ENCODE measurements around the gene GNAT1. TPM values are rescaled to one million over a fixed set of nuclear protein-coding genes. Genes with fewer than 3 reads are reported as not detected.

GNAT1 gene
- total and polyA plus RNA-seq, 4 donors, result not detected

DNA sequence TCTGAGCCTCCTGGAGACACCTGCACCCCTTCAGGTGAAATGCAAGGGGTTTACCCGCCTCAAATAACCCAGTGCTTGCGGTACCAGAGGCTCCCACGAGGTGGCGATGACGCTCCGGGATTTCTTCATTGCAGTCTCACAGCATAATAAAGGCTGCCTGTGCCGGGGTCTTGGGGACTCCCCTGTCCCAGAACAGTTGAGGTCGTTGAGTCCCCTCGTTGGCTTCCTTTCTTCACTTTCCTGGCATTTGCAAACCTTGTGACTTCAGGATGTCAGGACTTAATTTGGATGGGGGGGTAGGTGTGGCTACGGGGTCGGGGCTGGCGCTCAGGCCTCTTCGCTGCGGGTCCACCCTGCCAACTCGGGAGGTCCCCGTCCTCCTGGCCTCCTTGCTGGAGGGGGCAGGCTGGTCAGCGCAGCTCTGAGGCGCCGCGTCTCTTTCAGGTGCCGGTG is 1.3 kb downstream of the GNAT1 start:
- ATAC-seq (ENCODE audit: low FRiP score) (peak; percentile 61), DNase-seq (peak; percentile 73 to 92)
- H3K9me3 ChIP-seq (ENCODE audit: control insufficient read depth, low read length), result no peaks in the 10 kb centered on the region
- 8 to 9% methylated on average over 20 to 21 of the region's 21 CpGs for WGBS, 2 donors
- H3K36me3 ChIP-seq (ENCODE audit: control insufficient read depth in 1 of 2, insufficient read depth in 2 of 2, low read length in 1 of 2), result no peaks in the 10 kb centered on the region
- intact Hi-C loops (cut with DNase I), result no loop called here
- no peaks in the 10 kb centered on the region for H3K27me3 ChIP-seq (ENCODE audit: control insufficient read depth in 1 of 2, insufficient read depth in 2 of 2, low read length in 1 of 2)
- no peak overlapping the region for H3K4me3 ChIP-seq (ENCODE audit: low read length in 2 of 2)
- no peaks in the 10 kb centered on the region for H3K4me1 ChIP-seq (ENCODE audit: control insufficient read depth in 1 of 2, insufficient read depth in 2 of 2, low read length in 2 of 2)
- no peak overlapping the region for H3K27ac ChIP-seq (ENCODE audit: low read depth in 1 of 2, low read length in 2 of 2)

DNA sequence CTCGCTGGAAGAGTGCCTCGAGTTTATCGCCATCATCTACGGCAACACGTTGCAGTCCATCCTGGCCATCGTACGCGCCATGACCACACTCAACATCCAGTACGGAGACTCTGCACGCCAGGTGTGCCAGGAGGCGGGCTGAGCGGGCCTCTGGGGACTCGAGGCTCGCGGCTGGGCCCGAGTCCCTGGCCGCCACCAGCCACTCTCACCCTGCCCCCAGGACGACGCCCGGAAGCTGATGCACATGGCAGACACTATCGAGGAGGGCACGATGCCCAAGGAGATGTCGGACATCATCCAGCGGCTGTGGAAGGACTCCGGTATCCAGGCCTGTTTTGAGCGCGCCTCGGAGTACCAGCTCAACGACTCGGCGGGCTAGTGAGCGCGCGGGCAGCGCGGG is 1.9 kb downstream of the GNAT1 start:
- DNase-seq (no peak), ATAC-seq (ENCODE audit: low FRiP score) (no peak)
- 31 to 42% methylated on average over 32 to 36 of the region's 36 CpGs for WGBS, 2 donors
- intact Hi-C loops (cut with DNase I), result no loop called here
- H3K9me3 ChIP-seq (ENCODE audit: control insufficient read depth, low read length), result no peaks in the 10 kb centered on the region
- H3K4me3 ChIP-seq (ENCODE audit: low read length in 2 of 2), result no peak overlapping the region
- H3K27ac ChIP-seq (ENCODE audit: low read depth in 1 of 2, low read length in 2 of 2), result no peak overlapping the region
- no peaks in the 10 kb centered on the region for H3K4me1 ChIP-seq (ENCODE audit: control insufficient read depth in 1 of 2, insufficient read depth in 2 of 2, low read length in 2 of 2)
- H3K36me3 ChIP-seq (ENCODE audit: control insufficient read depth in 1 of 2, insufficient read depth in 2 of 2, low read length in 1 of 2), result no peaks in the 10 kb centered on the region
- H3K27me3 ChIP-seq (ENCODE audit: control insufficient read depth in 1 of 2, insufficient read depth in 2 of 2, low read length in 1 of 2), result no peaks in the 10 kb centered on the region

DNA sequence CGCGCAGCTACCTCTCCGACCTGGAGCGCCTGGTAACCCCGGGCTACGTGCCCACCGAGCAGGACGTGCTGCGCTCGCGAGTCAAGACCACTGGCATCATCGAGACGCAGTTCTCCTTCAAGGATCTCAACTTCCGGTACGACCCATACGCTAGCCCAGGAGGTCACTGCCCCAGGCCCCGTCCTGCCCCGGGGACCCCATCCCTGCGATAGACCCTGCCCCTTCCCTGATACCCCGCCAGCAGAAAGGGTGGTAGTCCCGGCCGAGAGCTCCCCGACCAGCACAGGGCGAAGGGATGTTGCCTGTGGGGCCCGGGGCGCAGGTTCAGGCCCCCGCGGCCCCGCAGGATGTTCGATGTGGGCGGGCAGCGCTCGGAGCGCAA is 2.3 kb downstream of the GNAT1 start:
- no peak overlapping the region for H3K4me3 ChIP-seq (ENCODE audit: low read length in 2 of 2)
- 25 to 29% methylated on average over 32 to 34 of the region's 34 CpGs for WGBS, 2 donors
- DNase-seq (no peak), ATAC-seq (ENCODE audit: low FRiP score) (no peak)
- intact Hi-C loops (cut with DNase I), result loop anchor here (1.0 to 2.0 kb wide), 3 partner anchors 31 to 79 kb away; no protein-coding TSS in a partner anchor
- no peaks in the 10 kb centered on the region for H3K36me3 ChIP-seq (ENCODE audit: control insufficient read depth in 1 of 2, insufficient read depth in 2 of 2, low read length in 1 of 2)
- no peaks in the 10 kb centered on the region for H3K9me3 ChIP-seq (ENCODE audit: control insufficient read depth, low read length)
- no peaks in the 10 kb centered on the region for H3K4me1 ChIP-seq (ENCODE audit: control insufficient read depth in 1 of 2, insufficient read depth in 2 of 2, low read length in 2 of 2)
- no peaks in the 10 kb centered on the region for H3K27me3 ChIP-seq (ENCODE audit: control insufficient read depth in 1 of 2, insufficient read depth in 2 of 2, low read length in 1 of 2)
- no peak overlapping the region for H3K27ac ChIP-seq (ENCODE audit: low read depth in 1 of 2, low read length in 2 of 2)

DNA sequence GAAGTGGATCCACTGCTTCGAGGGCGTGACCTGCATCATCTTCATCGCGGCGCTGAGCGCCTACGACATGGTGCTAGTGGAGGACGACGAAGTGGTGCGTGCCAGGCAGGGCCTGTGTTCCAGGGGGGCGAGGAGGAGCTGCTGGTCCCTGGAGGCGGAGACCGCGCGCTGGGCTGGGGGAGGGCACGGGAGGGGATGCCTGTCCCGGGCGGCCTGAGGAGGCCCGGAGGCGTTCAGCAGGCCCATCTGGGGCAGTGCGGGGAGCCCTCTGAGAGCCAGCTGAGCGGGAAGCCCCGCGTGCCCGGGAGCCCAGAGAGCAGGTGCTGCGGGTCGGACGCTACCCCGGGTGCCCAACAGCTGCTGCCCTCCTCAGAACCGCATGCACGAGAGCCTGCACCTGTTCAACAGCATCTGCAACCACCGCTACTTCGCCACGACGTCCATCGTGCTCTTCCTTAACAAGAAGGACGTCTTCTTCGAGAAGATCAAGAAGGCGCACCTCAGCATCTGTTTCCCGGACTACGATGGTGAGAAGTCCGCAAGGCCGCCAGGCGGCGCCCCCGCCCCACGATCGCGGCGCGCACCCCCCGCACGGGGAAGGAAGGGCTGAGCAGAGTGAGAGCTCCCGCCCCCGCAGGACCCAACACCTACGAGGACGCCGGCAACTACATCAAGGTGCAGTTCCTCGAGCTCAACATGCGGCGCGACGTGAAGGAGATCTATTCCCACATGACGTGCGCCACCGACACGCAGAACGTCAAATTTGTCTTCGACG is 2.9 kb downstream of the GNAT1 start:
- no peak overlapping the region for H3K4me3 ChIP-seq (ENCODE audit: low read length in 2 of 2)
- ATAC-seq (ENCODE audit: low FRiP score), result peak; percentile 71
- no peaks in the 10 kb centered on the region for H3K4me1 ChIP-seq (ENCODE audit: control insufficient read depth in 1 of 2, insufficient read depth in 2 of 2, low read length in 2 of 2)
- peak; percentile 67 to 92 for DNase-seq
- intact Hi-C loops (cut with DNase I), result loop anchor here (1.0 to 2.0 kb wide), 3 partner anchors 30 to 78 kb away; no protein-coding TSS in a partner anchor
- H3K27me3 ChIP-seq (ENCODE audit: control insufficient read depth in 1 of 2, insufficient read depth in 2 of 2, low read length in 1 of 2), result no peaks in the 10 kb centered on the region
- no peaks in the 10 kb centered on the region for H3K36me3 ChIP-seq (ENCODE audit: control insufficient read depth in 1 of 2, insufficient read depth in 2 of 2, low read length in 1 of 2)
- 9 to 10% methylated on average over 60 to 70 of the region's 70 CpGs for WGBS, 2 donors
- H3K27ac ChIP-seq (ENCODE audit: low read depth in 1 of 2, low read length in 2 of 2), result no peak overlapping the region
- H3K9me3 ChIP-seq (ENCODE audit: control insufficient read depth, low read length), result no peaks in the 10 kb centered on the region

DNA sequence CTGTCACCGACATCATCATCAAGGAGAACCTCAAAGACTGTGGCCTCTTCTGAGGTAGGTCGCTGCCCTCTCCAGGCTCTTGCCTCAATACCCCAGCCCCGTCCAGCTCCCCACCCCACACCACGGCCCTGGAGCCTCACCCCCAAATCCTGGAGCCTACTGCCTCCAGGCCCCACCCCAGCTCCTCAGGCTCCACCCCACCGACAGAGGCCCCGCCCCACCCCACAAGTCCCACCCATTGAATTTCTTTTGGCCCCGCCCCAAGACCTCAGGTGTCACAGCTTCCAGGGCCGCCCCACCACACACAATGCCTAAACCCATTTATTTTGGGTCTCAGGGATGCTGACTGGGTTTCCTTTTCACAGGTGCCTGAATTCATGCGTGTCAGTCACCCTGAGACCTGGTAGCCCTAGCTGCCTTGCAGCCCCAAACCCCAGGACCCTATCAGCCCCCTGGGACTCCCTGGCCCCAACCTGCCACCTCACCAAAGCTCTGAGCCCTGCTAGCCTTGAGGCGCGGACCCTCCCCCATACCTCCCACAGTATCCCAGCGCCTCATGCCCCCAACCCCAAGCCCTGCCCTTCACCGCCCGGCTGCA is 3.6 kb downstream of the GNAT1 start:
- Histone ChIP-seq H3K9me3 (ENCODE audit: control insufficient read depth, low read length) (no peaks in the 10 kb centered on the region), H3K4me3 (ENCODE audit: low read length in 2 of 2) (no peak overlapping the region), H3K27ac (ENCODE audit: low read depth in 1 of 2, low read length in 2 of 2) (no peak overlapping the region), H3K27me3 (ENCODE audit: control insufficient read depth in 1 of 2, insufficient read depth in 2 of 2, low read length in 1 of 2) (no peaks in the 10 kb centered on the region), H3K4me1 (ENCODE audit: control insufficient read depth in 1 of 2, insufficient read depth in 2 of 2, low read length in 2 of 2) (no peaks in the 10 kb centered on the region), H3K36me3 (ENCODE audit: control insufficient read depth in 1 of 2, insufficient read depth in 2 of 2, low read length in 1 of 2) (no peaks in the 10 kb centered on the region)
- DNase-seq, result no peak
- intact Hi-C loops (cut with DNase I), result loop anchor here (1.0 to 2.0 kb wide), 3 partner anchors 30 to 78 kb away; no protein-coding TSS in a partner anchor
- ATAC-seq (ENCODE audit: low FRiP score), result peak; percentile 27
- WGBS, 2 donors, result 60 to 62% methylated on average over 14 of the region's 14 CpGs

DNA sequence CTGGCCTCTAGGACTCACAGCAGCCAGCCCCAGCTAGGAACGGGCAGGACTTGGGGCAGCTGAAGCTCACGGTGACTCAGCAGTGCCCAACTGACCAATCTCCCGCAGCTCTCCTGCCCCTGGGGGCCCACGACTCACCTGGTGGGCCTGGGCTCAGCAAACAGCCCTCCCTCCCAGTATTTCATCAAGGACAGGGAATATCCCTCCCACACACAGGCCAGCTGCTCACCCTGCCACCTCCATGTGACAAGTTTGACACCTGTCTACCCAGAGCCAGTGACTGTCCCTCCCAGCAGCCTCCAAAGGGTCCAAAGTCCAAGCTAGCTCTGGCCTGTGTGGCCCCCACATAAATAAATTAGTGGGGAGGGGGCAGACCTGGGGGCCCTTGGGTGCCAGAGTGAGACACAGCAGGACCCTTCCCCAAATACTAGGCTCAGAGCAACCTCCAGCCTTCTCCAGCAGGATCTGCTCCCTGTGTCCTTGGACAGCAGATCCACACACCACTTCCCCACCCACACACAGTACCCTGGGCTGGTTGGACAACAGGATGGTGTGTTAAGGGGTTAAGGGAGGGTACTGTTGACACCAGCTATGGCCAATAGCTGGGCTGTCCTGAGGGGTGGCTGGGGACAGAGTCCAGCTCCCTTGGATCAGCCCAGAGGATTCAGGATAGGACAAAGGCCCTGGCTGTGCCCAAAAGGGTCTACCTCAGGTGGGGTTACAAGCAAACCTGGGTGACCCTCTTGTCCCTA is 4.3 kb downstream of the GNAT1 start:
- intact Hi-C loops (cut with DNase I), result loop anchor here (2.0 kb wide), 2 partner anchors 29 to 77 kb away; no protein-coding TSS in a partner anchor
- WGBS, 2 donors, result 37 to 64% methylated on average over 3 to 4 of the region's 4 CpGs
- H3K4me1 ChIP-seq (ENCODE audit: control insufficient read depth in 1 of 2, insufficient read depth in 2 of 2, low read length in 2 of 2), result no peaks in the 10 kb centered on the region

DNA sequence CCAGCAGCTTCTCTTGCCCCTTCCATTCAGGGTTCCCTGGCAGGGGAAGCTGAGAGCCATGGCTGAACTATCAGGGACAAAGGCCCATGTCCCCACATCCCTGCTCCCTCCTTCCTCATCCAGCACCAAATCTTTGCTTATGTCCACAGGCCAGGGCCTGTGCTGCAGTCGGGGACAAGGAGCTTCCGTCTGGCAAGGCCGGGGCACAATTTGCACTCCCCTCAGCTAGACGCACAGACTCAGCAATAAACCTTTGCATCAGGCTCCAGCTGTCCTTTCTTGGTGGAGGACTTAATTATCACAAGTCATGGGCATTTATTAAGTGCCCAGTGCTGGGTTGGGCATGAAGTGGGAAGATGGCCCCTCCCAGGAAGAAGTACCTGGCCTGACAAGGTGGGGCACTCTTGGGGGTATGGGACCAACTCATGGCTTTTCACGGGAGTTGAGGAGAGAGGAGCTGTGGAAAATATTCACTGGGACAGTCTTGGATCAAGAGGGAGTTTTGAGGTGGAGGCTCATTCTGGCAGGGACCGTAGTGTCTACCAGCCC is 4.9 kb downstream of the GNAT1 start:
- H3K9me3 ChIP-seq (ENCODE audit: control insufficient read depth, low read length), result no peaks in the 10 kb centered on the region
- no peak for DNase-seq
- no peak overlapping the region for H3K27ac ChIP-seq (ENCODE audit: low read depth in 1 of 2, low read length in 2 of 2)
- no peaks in the 10 kb centered on the region for H3K27me3 ChIP-seq (ENCODE audit: control insufficient read depth in 1 of 2, insufficient read depth in 2 of 2, low read length in 1 of 2)
- no peaks in the 10 kb centered on the region for H3K36me3 ChIP-seq (ENCODE audit: control insufficient read depth in 1 of 2, insufficient read depth in 2 of 2, low read length in 1 of 2)
- ATAC-seq (ENCODE audit: low FRiP score), result no peak
- intact Hi-C loops (cut with DNase I), result no loop called here
- no peaks in the 10 kb centered on the region for H3K4me1 ChIP-seq (ENCODE audit: control insufficient read depth in 1 of 2, insufficient read depth in 2 of 2, low read length in 2 of 2)
- H3K4me3 ChIP-seq (ENCODE audit: low read length in 2 of 2), result no peak overlapping the region
- WGBS, 2 donors, result 69 to 72% methylated on average over 6 of the region's 6 CpGs

More for the DNA sequence above, 4.3 kb downstream of the GNAT1 start:
- DNase-seq (no peak), ATAC-seq (ENCODE audit: low FRiP score) (no peak)
- no peak overlapping the region for H3K4me3 ChIP-seq (ENCODE audit: low read length in 2 of 2)
- no peaks in the 10 kb centered on the region for H3K36me3 ChIP-seq (ENCODE audit: control insufficient read depth in 1 of 2, insufficient read depth in 2 of 2, low read length in 1 of 2)
- H3K9me3 ChIP-seq (ENCODE audit: control insufficient read depth, low read length), result no peaks in the 10 kb centered on the region
- no peak overlapping the region for H3K27ac ChIP-seq (ENCODE audit: low read depth in 1 of 2, low read length in 2 of 2)
- H3K27me3 ChIP-seq (ENCODE audit: control insufficient read depth in 1 of 2, insufficient read depth in 2 of 2, low read length in 1 of 2), result no peaks in the 10 kb centered on the region

DNA sequence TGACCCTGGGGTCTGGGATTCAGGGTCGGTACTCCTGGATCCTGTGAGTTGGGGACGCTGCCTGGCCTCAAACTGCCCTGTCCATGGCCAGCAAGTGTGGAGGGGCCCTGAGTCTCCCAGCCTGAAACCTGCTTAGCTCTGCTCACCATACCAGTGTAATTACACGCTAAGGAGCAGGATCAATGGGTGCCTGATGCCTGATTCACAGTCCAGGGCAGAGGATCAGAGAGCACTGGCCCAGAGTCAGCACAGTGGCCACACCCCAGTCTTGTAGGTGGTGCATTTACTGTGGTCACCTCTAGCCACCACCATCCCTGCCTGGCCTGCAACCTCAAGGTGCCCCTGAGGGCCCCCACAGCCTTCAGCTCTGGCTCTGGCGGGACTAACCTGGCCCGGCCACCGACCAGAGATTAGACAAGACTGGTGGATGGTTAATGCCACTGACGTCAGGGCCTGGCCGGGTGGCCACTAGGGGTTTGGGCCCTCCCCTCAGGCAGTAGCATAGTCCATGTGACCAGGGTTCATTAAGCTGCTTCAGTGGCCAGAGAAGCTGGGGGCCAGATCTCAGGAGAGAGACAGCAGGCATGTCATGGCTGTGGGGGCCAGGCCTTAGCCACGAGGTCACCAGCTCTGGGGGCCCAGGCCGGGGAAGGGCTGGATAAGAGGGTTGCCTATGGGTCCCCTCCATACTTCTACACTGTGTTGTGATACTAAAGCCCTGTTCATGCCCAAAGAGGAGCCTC is 10.3 kb downstream of the GNAT1 start:
- Histone ChIP-seq H3K4me1 (ENCODE audit: control insufficient read depth in 1 of 2, insufficient read depth in 2 of 2, low read length in 2 of 2) (no peaks in the 10 kb centered on the region), H3K27ac (ENCODE audit: low read depth in 1 of 2, low read length in 2 of 2) (no peak overlapping the region), H3K27me3 (ENCODE audit: control insufficient read depth in 1 of 2, insufficient read depth in 2 of 2, low read length in 1 of 2) (no peaks in the 10 kb centered on the region), H3K4me3 (ENCODE audit: low read length in 2 of 2) (no peak overlapping the region), H3K9me3 (ENCODE audit: control insufficient read depth, low read length) (no peaks in the 10 kb centered on the region), H3K36me3 (ENCODE audit: control insufficient read depth in 1 of 2, insufficient read depth in 2 of 2, low read length in 1 of 2) (no peaks in the 10 kb centered on the region)
- ATAC-seq (ENCODE audit: low FRiP score), result no peak
- WGBS, 2 donors, result 90 to 94% methylated on average over 10 of the region's 10 CpGs
- intact Hi-C loops (cut with DNase I), result no loop called here
- no peak for DNase-seq

Measured in aorta (tissue), 5 donors.